Thymus (tissue), 11 donors: ENCODE data around the gene SPATA4. TPM values are rescaled to one million over a fixed set of nuclear protein-coding genes. Genes with fewer than 3 reads are reported as not detected.

Source experiments
- DNase-seq, 9 donors: peaks; one replicate each; pipeline ENCODE4 v3.0.0-alpha.2; 2013; ENCODE audit warnings: low spot score in 9 of 9, low read depth in 6 of 9, missing footprints in 1 of 9
- H3K27ac ChIP-seq, 2 donors: one replicate each; pipeline ENCODE4 v1.5.1; 2013; ENCODE audit warnings: control low read depth in 1 of 2, low read depth in 1 of 2, low read length in 1 of 2, mild to moderate bottlenecking in 1 of 2, moderate library complexity in 1 of 2
- H3K27me3 ChIP-seq, 2 donors: one replicate each; pipeline ENCODE4 v1.5.1; 2013; ENCODE audit warnings: low read length in 1 of 2; ENCODE audit not compliant: control insufficient read depth in 2 of 2, insufficient read depth in 1 of 2
- H3K36me3 ChIP-seq, 2 donors: one replicate each; pipeline ENCODE4 v1.5.1; 2013; ENCODE audit warnings: low read length in 1 of 2, mild to moderate bottlenecking in 1 of 2, moderate library complexity in 1 of 2; ENCODE audit not compliant: control insufficient read depth in 2 of 2, insufficient read depth in 2 of 2
- H3K4me1 ChIP-seq, 2 donors: one replicate each; pipeline ENCODE4 v1.5.1; 2013; ENCODE audit warnings: low read length in 2 of 2; ENCODE audit not compliant: control insufficient read depth in 2 of 2, insufficient read depth in 2 of 2
- H3K4me3 ChIP-seq, 2 donors: one replicate each; pipeline ENCODE4 v1.5.1; 2013; ENCODE audit warnings: low read length in 2 of 2, control low read depth in 1 of 2, mild to moderate bottlenecking in 1 of 2
- H3K9me3 ChIP-seq, 2 donors: one replicate each; pipeline ENCODE4 v1.5.1; 2013; ENCODE audit warnings: low read length in 1 of 2, mild to moderate bottlenecking in 1 of 2; ENCODE audit not compliant: control insufficient read depth in 2 of 2, insufficient read depth in 1 of 2
- WGBS: extraction: QIAGEN DNeasy Blood & Tissue Kit; methylation state at CpG from one replicate; pipeline ENCODE4 v1.1.7; 2013; 5-methylcytosine and 5-hydroxymethylcytosine counted together
- polyA plus RNA-seq: library from polyadenylated mRNA; stranded (reverse); fragments of 200-250 nt; gene quantifications from one replicate; pipeline ENCODE4 v1.2.3, GENCODE V29; 2013
- total RNA-seq: library from RNA; stranded (reverse); fragments of 120-200 nt; gene quantifications from one replicate; pipeline ENCODE4 v1.2.4, GENCODE V29; 2013
- donor health status: healthy.

Gene SPATA4
- total and polyA plus RNA-seq, 2 donors = 0.16 TPM; not detected in 1

- 96% methylated on average over 2 of the region's 2 CpGs for WGBS
- no peaks in the 10 kb centered on the region for H3K9me3 ChIP-seq
- H3K27me3 ChIP-seq = no peaks in the 10 kb centered on the region
- no peak for DNase-seq
- no peaks in the 10 kb centered on the region for H3K4me1 ChIP-seq
- no peaks in the 10 kb centered on the region for H3K36me3 ChIP-seq
- no peak overlapping the region for H3K4me3 ChIP-seq
- no peak overlapping the region for H3K27ac ChIP-seq
These were observed 60.7 kb downstream of the SPATA4 start for GRCh38 chr4:176134670-176135069.

Other genes with a start within 250 kb of the SPATA4 start
- 0.52 TPM for gene WDR17, start 129.7 kb downstream of the SPATA4 start, total RNA-seq
- 0.23 TPM for gene WDR17, start 129.7 kb downstream of the SPATA4 start, polyA plus RNA-seq
- gene ASB5, start 73.6 kb upstream of the SPATA4 start, total RNA-seq = under 0.01 TPM
- 0.34 TPM for gene ASB5, start 73.6 kb upstream of the SPATA4 start, polyA plus RNA-seq
- gene SPCS3, start 124.4 kb upstream of the SPATA4 start, total RNA-seq = 47.5 TPM
- 43.6 TPM for gene SPCS3, start 124.4 kb upstream of the SPATA4 start, polyA plus RNA-seq